Kidney tubule cell (primary cell): ENCODE data around the gene CSTF3.
A peak's percentile ranks its signal among the peaks of the same experiment; 100 is the strongest.
"Not testable (repeated sequence)": the region's sequence is repeated elsewhere in the genome, so short reads cannot be mapped to it uniquely, and the experiment has no call there.

Experiments
- DNase-seq: peaks from one replicate; pipeline ENCODE4 v3.0.0-alpha.2; 2018; ENCODE audit warnings: low spot score

CSTF3 gene

DNA sequence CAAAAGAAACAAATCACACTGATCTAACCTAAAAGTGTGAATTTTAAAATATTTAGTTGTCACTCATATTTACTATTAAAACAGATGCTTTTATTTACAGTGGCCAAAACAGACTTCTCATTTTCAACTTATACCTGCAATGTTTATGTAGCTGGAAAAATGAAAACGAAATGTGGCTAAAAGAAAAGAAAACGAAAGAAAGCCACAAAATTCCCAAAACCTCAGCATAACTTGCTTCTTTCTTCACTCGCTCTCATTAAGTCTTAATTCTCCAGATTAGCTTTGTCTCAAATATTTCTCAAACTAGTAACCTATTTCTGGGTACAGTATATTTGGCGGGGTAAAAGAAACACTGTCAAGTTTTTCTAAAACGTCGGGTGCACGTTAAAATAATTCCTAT is 693 bp downstream of the CSTF3 start:
- DNase-seq = no peak

DNA sequence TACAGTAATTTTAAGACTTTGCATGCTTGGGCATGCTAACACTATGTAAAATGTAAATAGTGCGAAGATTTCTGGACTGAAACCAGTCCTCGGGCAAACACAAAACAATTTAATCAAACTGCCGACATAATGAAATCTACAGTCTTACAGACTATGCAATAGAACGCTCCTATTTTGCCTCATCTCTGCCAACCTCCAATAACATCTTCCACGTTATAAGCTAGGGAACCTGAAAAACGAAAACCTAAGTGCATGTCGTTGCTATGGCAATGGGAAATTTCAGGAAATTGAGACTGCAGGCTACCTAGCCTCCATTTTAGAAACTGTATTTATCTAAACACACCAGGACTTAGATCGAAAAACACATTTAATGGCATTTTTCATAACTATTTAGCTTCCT is 1.1 kb downstream of the CSTF3 start:
- DNase-seq = peak; percentile 50

- not testable (repeated sequence) for DNase-seq
Observed at GRCh38 chr11:33159378-33159867, 1.9 kb downstream of the CSTF3 start.

- no peak for DNase-seq
Observed at GRCh38 chr11:33158596-33159275, 2.5 kb downstream of the CSTF3 start.

DNA sequence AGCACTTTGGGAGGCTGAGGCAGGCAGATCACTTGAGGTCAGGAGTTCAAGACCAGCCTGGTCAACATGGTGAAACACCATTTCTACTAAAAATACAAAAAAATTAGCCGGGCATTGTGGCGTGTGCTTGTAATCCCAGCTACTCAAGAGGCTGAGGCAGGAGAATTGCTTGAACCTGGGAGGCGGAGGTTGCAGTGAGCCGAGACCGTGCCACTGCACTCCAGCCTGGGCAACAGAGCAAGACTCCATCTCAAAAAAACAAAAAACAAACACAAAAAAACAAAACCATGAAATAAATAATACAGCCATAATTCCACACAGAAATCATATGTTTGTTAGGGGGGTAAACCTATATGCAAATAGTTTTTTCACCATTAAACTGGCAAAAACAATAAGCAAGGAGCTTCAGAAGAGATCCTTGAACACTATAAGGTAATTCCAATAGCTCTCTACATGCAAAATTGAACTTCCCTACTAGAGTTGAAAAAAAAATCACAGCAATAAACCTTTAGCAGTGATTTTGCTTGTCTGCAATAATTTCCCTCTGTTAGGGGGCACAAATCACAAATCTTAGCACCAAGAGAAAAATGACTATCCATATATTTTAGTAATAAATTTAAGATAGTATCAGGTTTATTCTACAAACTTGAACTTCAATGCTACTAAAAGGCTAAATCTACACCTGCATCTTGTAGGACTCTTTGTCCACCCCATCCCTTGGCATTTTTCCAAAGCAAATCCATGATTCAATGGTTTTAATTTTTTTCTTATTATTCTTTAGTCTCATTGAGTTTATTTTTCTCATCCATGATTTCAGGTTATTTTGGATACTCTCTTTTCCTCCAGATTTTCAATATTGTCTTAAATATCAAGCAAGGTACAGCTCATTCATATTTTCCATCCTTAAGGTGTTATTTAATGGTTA is 3.9 kb downstream of the CSTF3 start:
- DNase-seq = no peak

GRCh38 chr11:33151399-33151798 is 9.9 kb downstream of the CSTF3 start:
- no peak for DNase-seq

DNA sequence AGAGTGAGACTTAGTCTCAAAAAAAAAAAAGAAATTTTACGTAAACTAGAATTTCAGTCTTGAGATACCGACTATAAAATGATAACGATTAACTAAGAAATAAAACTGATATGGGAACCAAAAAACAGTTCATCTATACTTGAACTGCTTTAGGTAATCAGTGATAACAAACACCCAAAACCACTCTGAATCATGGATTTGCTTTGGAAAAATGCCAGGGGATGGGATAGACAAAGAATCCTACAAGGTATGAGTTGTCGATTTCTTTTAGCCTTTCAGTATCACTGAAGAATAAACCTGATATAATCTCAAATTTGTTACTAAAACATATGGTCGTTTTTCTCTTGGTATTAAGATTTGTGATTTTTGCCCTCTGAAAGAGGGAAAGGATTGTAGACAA is 13.7 kb downstream of the CSTF3 start:
- peak; percentile 71 for DNase-seq

- no peak for DNase-seq
Observed at GRCh38 chr11:33135768-33136443, 25.4 kb downstream of the CSTF3 start.

GRCh38 chr11:33135216-33135615 is 26.1 kb downstream of the CSTF3 start:
- no peak for DNase-seq

GRCh38 chr11:33134276-33134675 is 27.0 kb downstream of the CSTF3 start:
- no peak for DNase-seq

DNA sequence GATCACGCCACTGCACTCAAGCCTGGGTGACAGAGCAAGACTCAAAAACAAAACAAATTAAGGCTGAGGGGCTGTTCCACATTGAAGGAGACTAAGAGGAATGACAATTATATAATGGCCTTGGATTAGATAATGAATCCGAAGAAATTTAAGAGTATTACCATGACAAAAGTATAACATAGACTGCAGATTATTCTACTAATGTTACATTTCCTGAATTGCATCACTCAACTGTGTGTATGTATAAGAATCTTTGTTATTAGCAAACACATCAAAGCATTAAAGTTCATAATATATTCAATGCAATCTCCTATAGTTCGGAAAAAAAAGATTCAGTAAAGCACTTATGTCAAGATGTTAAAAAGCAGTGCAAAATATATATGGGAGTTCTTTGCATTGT is 27.5 kb downstream of the CSTF3 start:
- no peak for DNase-seq

DNA sequence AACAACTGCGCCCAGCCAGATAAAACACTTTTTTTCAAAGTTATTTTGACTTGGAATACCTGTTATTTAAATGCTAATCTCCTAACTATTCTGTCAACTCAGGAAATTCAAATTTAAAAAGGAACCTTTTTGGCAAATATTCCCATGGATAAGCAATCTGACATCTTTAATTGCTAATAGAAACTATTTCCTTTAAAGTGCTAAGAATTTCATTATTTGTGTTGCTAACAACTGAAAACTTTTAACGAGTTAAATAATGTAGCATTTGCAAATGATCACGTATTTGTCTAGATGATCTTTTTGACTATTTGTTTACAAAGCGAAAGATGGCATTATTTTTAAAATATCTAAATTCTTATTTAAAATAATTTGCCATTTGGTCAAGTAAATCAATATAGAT is 28.8 kb downstream of the CSTF3 start:
- DNase-seq = no peak

DNA sequence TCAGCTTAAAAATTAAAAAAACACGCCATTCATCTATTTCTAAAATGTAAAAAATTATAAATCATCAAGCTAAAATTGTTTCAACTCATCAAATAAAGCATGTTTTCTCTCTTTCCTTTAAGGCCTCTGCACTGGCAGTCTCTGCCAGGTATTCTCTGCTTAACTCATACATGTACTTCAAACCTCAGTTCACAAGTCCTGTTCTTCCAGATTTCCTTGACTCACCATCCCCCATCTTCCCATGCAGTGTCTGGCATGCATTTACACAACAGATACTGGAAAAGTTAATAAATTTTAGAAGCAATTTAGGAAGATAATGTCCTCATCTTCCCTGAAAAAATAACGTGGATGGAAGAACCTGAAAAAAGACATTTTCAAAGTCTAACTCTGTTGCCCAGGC is 32.5 kb downstream of the CSTF3 start:
- no peak for DNase-seq

DNA sequence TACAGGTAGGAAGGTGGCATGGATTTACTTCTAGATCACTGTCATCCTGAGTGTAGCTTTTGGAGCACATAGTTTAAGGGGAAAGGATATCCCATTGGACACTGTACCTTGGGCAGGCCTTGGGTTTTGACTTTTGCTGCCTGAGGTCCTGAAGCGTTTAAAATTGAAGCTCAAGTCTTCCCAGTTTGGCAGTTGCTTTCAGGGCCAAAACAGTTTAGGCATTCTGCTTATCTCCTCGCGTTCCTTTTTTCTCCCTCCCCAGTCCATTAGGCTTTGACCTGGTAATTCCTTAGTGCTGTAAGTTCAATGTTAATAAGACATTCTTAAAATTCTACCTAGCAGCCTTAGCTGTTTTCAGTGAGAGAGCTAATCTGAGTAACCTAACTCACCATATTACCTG is 35.7 kb downstream of the CSTF3 start:
- no peak for DNase-seq

DNA sequence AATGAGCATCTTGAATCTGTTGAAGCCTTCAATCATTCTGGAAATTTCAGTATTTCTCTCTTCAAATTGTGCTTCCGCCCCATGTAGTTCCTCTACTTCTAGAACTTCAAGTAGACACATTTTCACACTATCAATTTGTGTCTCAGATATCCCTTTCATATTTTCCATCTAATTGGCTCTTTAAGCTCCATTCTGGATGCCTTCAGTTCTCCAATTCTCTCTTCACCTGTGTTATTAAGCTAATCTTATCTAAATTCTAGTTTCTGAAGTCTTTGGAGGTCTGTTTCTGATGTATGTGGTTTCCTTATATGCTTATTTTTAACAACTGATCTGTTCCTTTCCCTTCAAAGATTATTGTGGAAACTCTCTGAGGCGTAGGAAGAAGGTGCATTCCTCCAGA is 36.3 kb downstream of the CSTF3 start:
- DNase-seq = no peak

DNA sequence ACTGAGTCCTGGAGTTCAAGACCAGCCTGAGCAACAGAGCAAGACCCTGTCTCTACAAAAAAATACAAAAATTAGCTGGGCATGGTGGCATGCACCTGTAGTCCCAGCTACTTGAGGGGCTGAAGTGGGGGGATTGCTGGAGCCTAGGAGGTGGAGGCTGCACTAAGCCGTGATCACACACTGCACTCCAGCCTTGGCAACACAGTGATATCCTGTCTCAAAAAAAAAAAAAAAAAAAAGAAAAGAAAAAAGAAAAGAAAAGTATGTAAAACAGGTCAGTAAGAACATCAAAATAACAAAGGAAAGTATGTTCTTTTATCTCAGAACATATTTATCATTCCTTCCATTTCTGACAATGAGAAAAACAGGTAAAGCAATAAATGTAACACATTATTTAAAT is 38.6 kb downstream of the CSTF3 start:
- DNase-seq = not testable (repeated sequence)

GRCh38 chr11:33116535-33116934 is 44.7 kb downstream of the CSTF3 start:
- peak; percentile 70 for DNase-seq

DNA sequence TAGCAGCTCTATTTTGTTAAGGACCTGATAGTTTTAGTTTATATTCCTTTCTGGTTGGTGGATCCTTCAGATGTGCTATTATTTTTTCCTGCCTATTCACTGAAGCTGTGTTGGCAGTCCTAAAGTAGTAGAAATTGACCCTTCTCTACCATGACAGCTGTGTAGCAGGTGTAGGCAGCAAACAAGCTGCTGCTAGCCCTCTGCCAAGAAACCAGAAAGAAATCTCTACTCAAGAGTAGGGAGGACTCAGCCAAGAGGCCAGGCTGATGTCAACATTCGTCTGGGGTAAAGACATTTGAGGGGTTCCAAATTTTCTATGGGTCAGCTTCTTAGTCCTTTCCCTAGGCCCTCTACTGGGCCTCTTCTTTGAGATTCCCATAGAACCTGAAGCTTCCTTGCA is 51.2 kb downstream of the CSTF3 start:
- no peak for DNase-seq

- DNase-seq = no peak
Observed at GRCh38 chr11:33109294-33109895, 51.9 kb downstream of the CSTF3 start.

DNA sequence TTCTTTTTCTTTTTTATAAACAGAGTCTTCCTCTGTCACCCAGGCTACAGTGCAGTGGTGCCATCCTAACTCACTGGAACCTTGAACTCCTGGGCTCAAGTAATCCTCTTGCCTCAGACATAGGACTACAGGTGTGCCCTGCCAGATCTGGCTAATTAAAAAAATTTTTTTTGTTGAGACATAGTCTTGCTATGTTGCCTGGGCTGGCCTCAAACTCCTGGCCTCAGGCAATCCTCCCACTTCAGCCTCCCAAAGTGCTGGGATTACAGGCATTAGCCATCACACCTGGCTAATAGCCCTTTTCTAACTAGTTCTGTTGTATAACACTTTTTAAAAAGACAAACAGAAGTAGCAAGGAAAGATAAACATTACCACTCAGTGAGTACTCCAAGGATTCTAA is 57.4 kb downstream of the CSTF3 start:
- no peak for DNase-seq

DNA sequence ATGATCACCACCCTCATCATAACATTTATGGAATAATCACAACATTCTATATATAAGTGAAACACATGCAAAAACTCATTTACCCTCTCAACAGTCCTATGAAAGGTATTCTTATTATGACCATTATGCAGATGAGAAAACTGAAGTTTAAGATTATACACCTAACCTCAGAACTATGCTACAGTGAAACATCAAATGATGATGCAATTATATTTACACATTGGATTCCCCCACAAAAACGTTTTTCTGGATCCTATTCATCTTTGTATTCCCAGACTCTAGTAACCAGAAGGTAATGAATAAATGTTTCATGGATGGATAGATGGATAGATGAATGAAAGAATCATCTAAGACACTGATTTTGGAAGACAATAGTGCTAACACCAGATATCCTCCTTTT is 67.1 kb downstream of the CSTF3 start:
- DNase-seq = no peak

- peak; percentile 55 for DNase-seq
Observed at GRCh38 chr11:33089776-33090175, 71.5 kb downstream of the CSTF3 start.
